RWPE1 (cell line): ENCODE results near the gene FTCD.

ENCODE experiments used
- CTCF ChIA-PET: fragments of 350-600 bp; sonication (Branson Sonifier 250); formaldehyde crosslinking; extraction: SDS; loops from one replicate; lab custom pipeline; 2021; lab: Yijun Ruan, JAX
- POLR2A ChIA-PET: fragments of 400-600 bp; formaldehyde crosslinking; extraction: SDS; loops from one replicate; lab custom pipeline; 2020; ENCODE audit warnings: antibody characterized with exemption; ENCODE audit not compliant: low non-redundant PET; lab: Yijun Ruan, JAX
- DNase-seq: peaks from one replicate; pipeline ENCODE4 v3.0.0; 2012; ENCODE audit warnings: low spot score
- H3K27ac ChIP-seq: fragments of 450-650 bp; 2 replicates; pipeline ENCODE4 v1.5.1; 2017
- CTCF ChIP-seq: fragments of 450-650 bp; conservative IDR thresholded peaks from 2 replicates; pipeline ENCODE4 v1.5.1; 2017; ENCODE audit warnings: low read depth, mild to moderate bottlenecking

The FTCD gene

GRCh38 chr21:46191257-46191685, 35.9 kb upstream of the FTCD start:
- TF ChIP-seq CTCF, result no peak
- ChIA-PET POLR2A (no interaction called here), CTCF (no interaction called here)
- DNase-seq, result peak; percentile 64
- H3K27ac ChIP-seq, result peak overlapping the region; percentile 66

GRCh38 chr21:46190491-46191131, 35.2 kb upstream of the FTCD start:
- ChIA-PET CTCF (interaction anchor here (0.5 kb wide), 1 partner anchor 16 kb away, joined by 3 read pairs; no protein-coding TSS in a partner anchor), POLR2A (no interaction called here)
- no peak for TF ChIP-seq CTCF
- peak overlapping the region; percentile 66 for H3K27ac ChIP-seq
- no peak for DNase-seq

GRCh38 chr21:46189959-46190490, 34.6 kb upstream of the FTCD start:
- no peak for TF ChIP-seq CTCF
- no peak for DNase-seq
- ChIA-PET CTCF (interaction anchor here (0.5 to 0.7 kb wide), 3 partner anchors 17 to 116 kb away, joined by 3 to 4 read pairs (median 3); no protein-coding TSS in a partner anchor), POLR2A (interaction anchor here (0.6 kb wide), 1 partner anchor 40 kb away, joined by 3 read pairs; no protein-coding TSS in a partner anchor)
- peak overlapping the region; percentile 66 for H3K27ac ChIP-seq

- DNase-seq, result no peak
- ChIA-PET CTCF (interaction anchor here (0.6 to 0.7 kb wide), 2 partner anchors 38 to 115 kb away, joined by 3 to 4 read pairs; no protein-coding TSS in a partner anchor), POLR2A (interaction anchor here (0.6 kb wide), 1 partner anchor 41 kb away, joined by 3 read pairs; no protein-coding TSS in a partner anchor)
- peak overlapping the region; percentile 66 for H3K27ac ChIP-seq
- TF ChIP-seq CTCF, result no peak
These were observed 34.0 kb upstream of the FTCD start for GRCh38 chr21:46189213-46189958.

- no peak for TF ChIP-seq CTCF
- peak; percentile 35 for DNase-seq
- CTCF ChIA-PET, result no interaction called here
- POLR2A ChIA-PET, result no interaction called here
- peak overlapping the region; percentile 66 for H3K27ac ChIP-seq
These were observed 33.1 kb upstream of the FTCD start for GRCh38 chr21:46188226-46189212.

GRCh38 chr21:46187814-46188213, 32.4 kb upstream of the FTCD start:
- ChIA-PET POLR2A (no interaction called here), CTCF (no interaction called here)
- no peak overlapping the region for H3K27ac ChIP-seq
- TF ChIP-seq CTCF, result no peak
- no peak for DNase-seq
